ENCODE results near the gene SMARCD2. TPM values are rescaled to one million over a fixed set of nuclear protein-coding genes. Genes with fewer than 3 reads are reported as not detected.

SMARCD2 gene
- total RNA-seq, 4 donors from 2014 or later: 235 to 310 (median 272) TPM

- WGBS, 2 donors: 80 to 100% methylated on average over 1 of the region's 1 CpG
Observed at GRCh38 chr17:63785556-63785955, 56.9 kb downstream of the SMARCD2 start.

DNA sequence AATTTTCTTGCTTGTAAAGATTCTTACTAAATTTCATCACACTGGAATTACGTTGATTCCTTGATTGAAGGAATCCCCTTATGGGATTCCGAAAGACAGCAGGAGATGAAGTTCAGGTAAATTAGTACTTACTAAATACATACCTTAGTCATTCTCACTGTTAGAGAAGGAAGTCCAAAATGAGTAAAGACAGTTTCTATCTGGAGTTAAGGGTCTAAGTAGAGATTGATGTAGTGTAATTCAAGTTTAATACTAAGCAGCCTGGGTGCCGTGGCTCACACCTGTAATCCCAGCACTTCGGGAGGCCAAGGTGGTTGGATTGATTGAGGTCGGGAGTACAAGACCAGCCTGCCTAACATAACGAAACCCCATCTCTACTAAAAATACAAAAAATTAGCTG, 59.0 kb downstream of the SMARCD2 start:
- H3K4me3 ChIP-seq (ENCODE audit: low read depth, poor library complexity, severe bottlenecking): no peak overlapping the region
- 83 to 86% methylated on average over 6 of the region's 6 CpGs for WGBS, 2 donors
- TF ChIP-seq, protein P1, sequence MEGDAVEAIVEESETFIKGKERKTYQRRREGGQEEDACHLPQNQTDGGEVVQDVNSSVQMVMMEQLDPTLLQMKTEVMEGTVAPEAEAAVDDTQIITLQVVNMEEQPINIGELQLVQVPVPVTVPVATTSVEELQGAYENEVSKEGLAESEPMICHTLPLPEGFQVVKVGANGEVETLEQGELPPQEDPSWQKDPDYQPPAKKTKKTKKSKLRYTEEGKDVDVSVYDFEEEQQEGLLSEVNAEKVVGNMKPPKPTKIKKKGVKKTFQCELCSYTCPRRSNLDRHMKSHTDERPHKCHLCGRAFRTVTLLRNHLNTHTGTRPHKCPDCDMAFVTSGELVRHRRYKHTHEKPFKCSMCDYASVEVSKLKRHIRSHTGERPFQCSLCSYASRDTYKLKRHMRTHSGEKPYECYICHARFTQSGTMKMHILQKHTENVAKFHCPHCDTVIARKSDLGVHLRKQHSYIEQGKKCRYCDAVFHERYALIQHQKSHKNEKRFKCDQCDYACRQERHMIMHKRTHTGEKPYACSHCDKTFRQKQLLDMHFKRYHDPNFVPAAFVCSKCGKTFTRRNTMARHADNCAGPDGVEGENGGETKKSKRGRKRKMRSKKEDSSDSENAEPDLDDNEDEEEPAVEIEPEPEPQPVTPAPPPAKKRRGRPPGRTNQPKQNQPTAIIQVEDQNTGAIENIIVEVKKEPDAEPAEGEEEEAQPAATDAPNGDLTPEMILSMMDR (IDR thresholded peaks at IDR 0.05): no peak

More at GRCh38 chr17:63785556-63785955, 56.9 kb downstream of the SMARCD2 start:
- intact Hi-C loops (cut with DNase I; ENCODE audit: low total_unique reads): loop anchor here (5.0 kb wide), 1 partner anchor 37 kb away; no protein-coding TSS in a partner anchor
- TF ChIP-seq, protein P1 (IDR thresholded peaks at IDR 0.05): no peak
- no peak for TF ChIP-seq POLR2A (IDR thresholded peaks at IDR 0.05)
- H3K4me3 ChIP-seq (ENCODE audit: low read depth, poor library complexity, severe bottlenecking): no peak overlapping the region
- no peak for DNase-seq (ENCODE audit: low spot score in 2 of 2)

More for the DNA sequence above, 59.0 kb downstream of the SMARCD2 start:
- intact Hi-C loops (cut with DNase I; ENCODE audit: low total_unique reads): no loop called here
- DNase-seq (ENCODE audit: low spot score in 2 of 2): no peak

Other genes starting within 250 kb of the SMARCD2 start
- 10 to 100 TPM in 3 of 4 donors, 1 to 10 TPM in 1; 9.3 to 15.8 (median 13.4) TPM for gene TACO1, start 241.8 kb downstream of the SMARCD2 start, total RNA-seq
- 10 to 100 TPM; 25.2 to 54.1 (median 39.6) TPM for gene MAP3K3, start 220.3 kb downstream of the SMARCD2 start, total RNA-seq
- 1 to 10 TPM; 3.3 to 9.0 (median 4.8) TPM for gene LIMD2, start 142.6 kb downstream of the SMARCD2 start, total RNA-seq
- 10 to 100 TPM; 15.8 to 26.4 (median 19.3) TPM for gene STRADA, start 100.9 kb downstream of the SMARCD2 start, total RNA-seq
- 10 to 100 TPM; 48.7 to 71.9 (median 59.5) TPM for gene CCDC47, start 69.1 kb downstream of the SMARCD2 start, total RNA-seq
- gene DDX42, start 68.5 kb downstream of the SMARCD2 start, total RNA-seq: 10 to 100 TPM; 59.1 to 87.4 (median 64.0) TPM
- gene PSMC5, start 15.3 kb downstream of the SMARCD2 start, total RNA-seq: 100 to 1,000 TPM in 1 of 4 donors, 10 to 100 TPM in 3; 68.9 to 126 (median 88.7) TPM
- gene FTSJ3, start 15.0 kb downstream of the SMARCD2 start, total RNA-seq: 10 to 100 TPM; 28.4 to 76.8 (median 47.2) TPM
- gene CSH2, start 31.0 kb upstream of the SMARCD2 start, total RNA-seq: not detected
- not detected for gene GH2, start 39.3 kb upstream of the SMARCD2 start, total RNA-seq
- not detected for gene CSH1, start 53.9 kb upstream of the SMARCD2 start, total RNA-seq
- gene CSHL1, start 68.6 kb upstream of the SMARCD2 start, total RNA-seq: not detected
- not detected for gene GH1, start 76.2 kb upstream of the SMARCD2 start, total RNA-seq
- gene CD79B, start 89.6 kb upstream of the SMARCD2 start, total RNA-seq: 1 to 10 TPM in 3 of 4 donors, under 1 TPM in 1; 0.72 to 5.8 (median 3.5) TPM
- 1 to 10 TPM in 1 of 4 donors, under 1 TPM in 3; 0.80 to 1.5 (median 0.81) TPM for gene SCN4A, start 130.2 kb upstream of the SMARCD2 start, total RNA-seq
- under 1 TPM in 1 of 4 donors, not detected in 3; 0.17 TPM for gene PRR29, start 155.7 kb upstream of the SMARCD2 start, total RNA-seq
- gene ICAM2, start 177.9 kb upstream of the SMARCD2 start, total RNA-seq: 10 to 100 TPM; 11.5 to 26.8 (median 19.9) TPM